HepG2 (cell line): Measurements from ENCODE around the gene BORCS5. TPM values are rescaled to one million over a fixed set of nuclear protein-coding genes. Genes with fewer than 3 reads are reported as not detected.

Source experiments
- CEBPB ChIP-seq: IDR thresholded peaks from 2 replicates; pipeline ENCODE4 v1.6.1; 2011; ENCODE audit warnings: low read depth, low read length, improper control_type of control experiment, borderline replicate concordance
- CREB1 ChIP-seq, 2 experiments: fragments of 450-650 bp in 1 of 2; IDR thresholded peaks; 2 replicates each; pipeline ENCODE4 v1.6.1; 2016 to 2017; ENCODE audit warnings: control low read depth in 1 of 2, mild to moderate bottlenecking in 1 of 2, missing compliant biosample characterization in 1 of 2, missing genetic modification characterization in 1 of 2
- FOSL1 ChIP-seq: sonication (generic); formaldehyde crosslinking; IDR thresholded peaks from 2 replicates; pipeline ENCODE4 v1.9.0; 2021; ENCODE audit warnings: missing genetic modification reagents, borderline replicate concordance
- HIVEP1 ChIP-seq: sonication (generic); formaldehyde crosslinking; IDR thresholded peaks from 2 replicates; pipeline ENCODE4 v1.4.0; 2020; ENCODE audit warnings: mild to moderate bottlenecking, missing genetic modification reagents
- HNRNPH1 ChIP-seq: fragments of 200-400 bp; formaldehyde crosslinking; optimal IDR thresholded peaks from 2 replicates; pipeline ENCODE3; 2017; ENCODE audit warnings: mild to moderate bottlenecking, low read depth, low read length
- JUN ChIP-seq: sonication (generic); formaldehyde crosslinking; IDR thresholded peaks from 2 replicates; pipeline ENCODE4 v1.4.0; 2020; ENCODE audit warnings: mild to moderate bottlenecking, missing genetic modification reagents
- PAWR ChIP-seq: sonication (generic); formaldehyde crosslinking; IDR thresholded peaks from 2 replicates; pipeline ENCODE4 v1.4.0; 2020; ENCODE audit warnings: missing genetic modification reagents, mild to moderate bottlenecking, borderline replicate concordance
- RBFOX2 ChIP-seq: fragments of 200-400 bp; formaldehyde crosslinking; IDR thresholded peaks from 2 replicates; pipeline ENCODE4 v1.6.1; 2017; ENCODE audit warnings: low read depth, mild to moderate bottlenecking, low read length
- TAF15 ChIP-seq: fragments of 200-400 bp; formaldehyde crosslinking; IDR thresholded peaks from one replicate; pipeline ENCODE4 v1.6.1; 2018; ENCODE audit warnings: mild to moderate bottlenecking, low read depth, low read length; ENCODE audit not compliant: poor library complexity, severe bottlenecking
- TARDBP ChIP-seq: sonication (generic); formaldehyde crosslinking; IDR thresholded peaks from 2 replicates; pipeline ENCODE4 v1.8.0; 2022; ENCODE audit warnings: mild to moderate bottlenecking, missing genetic modification reagents
- ZBTB21 ChIP-seq: sonication (generic); formaldehyde crosslinking; IDR thresholded peaks from 2 replicates; pipeline ENCODE4 v1.4.0; 2020; ENCODE audit warnings: missing genetic modification reagents
- ZBTB38 ChIP-seq: sonication (generic); formaldehyde crosslinking; IDR thresholded peaks from 2 replicates; pipeline ENCODE4 v1.5.1; 2020; ENCODE audit warnings: mild to moderate bottlenecking, missing genetic modification reagents
- ZFP90 ChIP-seq: sonication (generic); formaldehyde crosslinking; IDR thresholded peaks from 2 replicates; pipeline ENCODE4 v1.8.0; 2022; ENCODE audit warnings: missing genetic modification reagents, mild to moderate bottlenecking, inconsistent platforms, borderline replicate concordance
- ZFYVE20 ChIP-seq: sonication (generic); formaldehyde crosslinking; IDR thresholded peaks from 2 replicates; pipeline ENCODE4 v1.8.0; 2023; ENCODE audit warnings: low read depth, mild to moderate bottlenecking, moderate library complexity, missing genetic modification reagents, borderline replicate concordance
- ZNF253 ChIP-seq: sonication (generic); formaldehyde crosslinking; IDR thresholded peaks from 2 replicates; pipeline ENCODE4 v1.8.0; 2022; ENCODE audit warnings: mild to moderate bottlenecking, missing genetic modification reagents, borderline replicate concordance
- ZNF282 ChIP-seq: fragments of 450-650 bp; IDR thresholded peaks from 2 replicates; pipeline ENCODE4 v1.6.1; 2018; ENCODE audit not compliant: partially characterized antibody
- polyA plus RNA-seq, 8 experiments: library from polyadenylated mRNA; depleted of rRNA in 3 of 8; stranded (reverse) in 7 of 8; unstranded in 1 of 8; fragments of >200 nt; fragmentation: Illumina TruSeq in 4 of 8; extraction: Trizol in 4 of 8; gene quantifications; 2 replicates each; pipeline versions ENCODE4 v1.2.1 to v1.2.3, GENCODE V29; 2011 to 2016; ENCODE audit warnings: low read depth in 4 of 8, missing spikeins in 1 of 8, mixed read lengths in 1 of 8; ENCODE audit not compliant: insufficient read depth in 1 of 8
- total RNA-seq, 5 experiments: library from RNA; depleted of rRNA; stranded (reverse); fragments of >200 nt; fragmentation: Illumina TruSeq; extraction: Trizol; gene quantifications; 2 replicates each; pipeline ENCODE4 v1.2.3, GENCODE V29; 2016; ENCODE audit warnings: low read depth in 1 of 5
- TF ChIP-seq, protein P1 (sequence below): sonication (generic); formaldehyde crosslinking; IDR thresholded peaks from 2 replicates; pipeline ENCODE4 v1.4.0; 2020; ENCODE audit warnings: mild to moderate bottlenecking, missing genetic modification reagents
- TF ChIP-seq, protein P2 (sequence below): sonication (generic); formaldehyde crosslinking; IDR thresholded peaks from 2 replicates; pipeline ENCODE4 v1.5.0; 2020; ENCODE audit warnings: missing genetic modification reagents
- TF ChIP-seq, protein P3 (sequence below): IDR thresholded peaks from 2 replicates; pipeline ENCODE4 v1.6.1; 2012; ENCODE audit warnings: low read length, improper control_type of control experiment
- TF ChIP-seq, protein P4 (sequence below): sonication (generic); formaldehyde crosslinking; IDR thresholded peaks from 2 replicates; pipeline ENCODE4 v1.5.1; 2020; ENCODE audit warnings: mild to moderate bottlenecking, missing genetic modification reagents, moderate library complexity

Gene BORCS5
- total and polyA plus RNA-seq, 2 of the 13 experiments (the other 11 are each of a cell fraction or from before 2014, with no cell fraction given) = 3.9 to 4.7 TPM

DNA sequence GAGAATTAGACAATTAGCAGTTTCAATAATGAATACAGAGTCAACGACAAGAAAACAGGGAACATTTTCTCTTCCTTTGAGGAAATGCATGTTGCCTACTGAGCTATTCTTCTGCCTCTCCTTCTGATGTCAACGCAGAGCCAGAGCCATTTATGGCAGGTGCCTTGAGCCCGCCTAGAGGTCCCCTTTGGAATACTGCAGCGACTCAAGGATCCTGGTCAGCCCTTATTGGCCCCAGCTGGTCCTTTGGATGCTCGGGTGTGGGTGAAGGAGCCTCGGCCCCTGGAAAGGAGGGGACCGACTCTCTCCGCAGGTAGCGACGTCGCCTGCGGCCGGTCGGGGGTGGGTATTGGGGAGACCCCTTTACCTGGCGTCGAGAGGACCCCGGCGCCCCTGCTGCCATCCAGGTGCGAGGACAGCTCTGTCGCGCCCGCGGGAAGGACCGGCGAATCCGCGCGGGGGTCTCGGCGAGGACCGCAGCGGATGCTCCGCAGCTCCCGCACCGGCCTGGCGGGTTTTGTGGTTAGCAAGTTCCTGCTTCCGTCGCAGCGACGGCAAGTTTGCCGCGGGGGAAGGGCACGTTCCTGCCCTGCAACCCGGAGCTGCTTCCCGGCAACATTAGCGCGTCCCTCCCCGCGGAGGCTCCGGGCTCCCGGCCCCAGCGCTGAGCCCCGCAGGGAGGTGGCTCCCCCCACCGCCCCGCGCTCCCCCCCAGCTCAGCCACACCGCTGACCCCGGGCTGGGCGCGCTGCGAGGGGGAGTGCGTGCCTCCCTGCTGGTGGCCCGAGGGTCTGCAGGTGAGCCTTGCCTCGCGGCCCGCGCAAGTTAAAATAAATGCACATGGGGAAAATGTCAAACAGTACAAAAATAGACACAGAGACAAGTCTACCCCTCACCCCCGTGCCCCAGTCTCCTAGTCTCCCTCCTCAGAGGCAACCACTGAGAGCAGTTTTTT, 6.9 kb upstream of the BORCS5 start, which contains the start of gene MANSC1 (continued):
- no peak for TF ChIP-seq ZBTB21 (CRISPR knock-in tag)
- no peak for TF ChIP-seq JUN (CRISPR knock-in tag)
- TF ChIP-seq ZNF282 = no peak
- TF ChIP-seq HIVEP1 (CRISPR knock-in tag) = no peak
- TF ChIP-seq TARDBP = peak; percentile 17; the same call in 1 of the 2 replicates
- no peak for TF ChIP-seq PAWR (CRISPR knock-in tag)
- TF ChIP-seq ZFYVE20 (CRISPR knock-in tag) = no peak
- TF ChIP-seq CEBPB = no peak
- no peak for TF ChIP-seq CREB1 (IDR thresholded peaks at IDR 0.05)
- no peak for TF ChIP-seq CREB1 (CRISPR knock-in tag; IDR thresholded peaks at IDR 0.05)
- TF ChIP-seq FOSL1 (CRISPR knock-in tag) = no peak
- TF ChIP-seq, protein P1, sequence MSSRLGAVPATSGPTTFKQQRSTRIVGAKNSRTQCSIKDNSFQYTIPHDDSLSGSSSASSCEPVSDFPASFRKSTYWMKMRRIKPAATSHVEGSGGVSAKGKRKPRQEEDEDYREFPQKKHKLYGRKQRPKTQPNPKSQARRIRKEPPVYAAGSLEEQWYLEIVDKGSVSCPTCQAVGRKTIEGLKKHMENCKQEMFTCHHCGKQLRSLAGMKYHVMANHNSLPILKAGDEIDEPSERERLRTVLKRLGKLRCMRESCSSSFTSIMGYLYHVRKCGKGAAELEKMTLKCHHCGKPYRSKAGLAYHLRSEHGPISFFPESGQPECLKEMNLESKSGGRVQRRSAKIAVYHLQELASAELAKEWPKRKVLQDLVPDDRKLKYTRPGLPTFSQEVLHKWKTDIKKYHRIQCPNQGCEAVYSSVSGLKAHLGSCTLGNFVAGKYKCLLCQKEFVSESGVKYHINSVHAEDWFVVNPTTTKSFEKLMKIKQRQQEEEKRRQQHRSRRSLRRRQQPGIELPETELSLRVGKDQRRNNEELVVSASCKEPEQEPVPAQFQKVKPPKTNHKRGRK (CRISPR knock-in tag) = no peak
- TF ChIP-seq, protein P2, sequence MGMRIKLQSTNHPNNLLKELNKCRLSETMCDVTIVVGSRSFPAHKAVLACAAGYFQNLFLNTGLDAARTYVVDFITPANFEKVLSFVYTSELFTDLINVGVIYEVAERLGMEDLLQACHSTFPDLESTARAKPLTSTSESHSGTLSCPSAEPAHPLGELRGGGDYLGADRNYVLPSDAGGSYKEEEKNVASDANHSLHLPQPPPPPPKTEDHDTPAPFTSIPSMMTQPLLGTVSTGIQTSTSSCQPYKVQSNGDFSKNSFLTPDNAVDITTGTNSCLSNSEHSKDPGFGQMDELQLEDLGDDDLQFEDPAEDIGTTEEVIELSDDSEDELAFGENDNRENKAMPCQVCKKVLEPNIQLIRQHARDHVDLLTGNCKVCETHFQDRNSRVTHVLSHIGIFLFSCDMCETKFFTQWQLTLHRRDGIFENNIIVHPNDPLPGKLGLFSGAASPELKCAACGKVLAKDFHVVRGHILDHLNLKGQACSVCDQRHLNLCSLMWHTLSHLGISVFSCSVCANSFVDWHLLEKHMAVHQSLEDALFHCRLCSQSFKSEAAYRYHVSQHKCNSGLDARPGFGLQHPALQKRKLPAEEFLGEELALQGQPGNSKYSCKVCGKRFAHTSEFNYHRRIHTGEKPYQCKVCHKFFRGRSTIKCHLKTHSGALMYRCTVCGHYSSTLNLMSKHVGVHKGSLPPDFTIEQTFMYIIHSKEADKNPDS (CRISPR knock-in tag) = no peak
- peak; percentile 52; the same call in 1 of the 2 replicates for TF ChIP-seq ZFP90 (CRISPR knock-in tag)
- no peak for TF ChIP-seq TAF15
- TF ChIP-seq HNRNPH1 = no peak
- TF ChIP-seq ZNF253 (CRISPR knock-in tag) = peak; percentile 74; the same call in 1 of the 2 replicates
- TF ChIP-seq ZBTB38 (CRISPR knock-in tag) = peak; percentile 73
- TF ChIP-seq, protein P3, sequence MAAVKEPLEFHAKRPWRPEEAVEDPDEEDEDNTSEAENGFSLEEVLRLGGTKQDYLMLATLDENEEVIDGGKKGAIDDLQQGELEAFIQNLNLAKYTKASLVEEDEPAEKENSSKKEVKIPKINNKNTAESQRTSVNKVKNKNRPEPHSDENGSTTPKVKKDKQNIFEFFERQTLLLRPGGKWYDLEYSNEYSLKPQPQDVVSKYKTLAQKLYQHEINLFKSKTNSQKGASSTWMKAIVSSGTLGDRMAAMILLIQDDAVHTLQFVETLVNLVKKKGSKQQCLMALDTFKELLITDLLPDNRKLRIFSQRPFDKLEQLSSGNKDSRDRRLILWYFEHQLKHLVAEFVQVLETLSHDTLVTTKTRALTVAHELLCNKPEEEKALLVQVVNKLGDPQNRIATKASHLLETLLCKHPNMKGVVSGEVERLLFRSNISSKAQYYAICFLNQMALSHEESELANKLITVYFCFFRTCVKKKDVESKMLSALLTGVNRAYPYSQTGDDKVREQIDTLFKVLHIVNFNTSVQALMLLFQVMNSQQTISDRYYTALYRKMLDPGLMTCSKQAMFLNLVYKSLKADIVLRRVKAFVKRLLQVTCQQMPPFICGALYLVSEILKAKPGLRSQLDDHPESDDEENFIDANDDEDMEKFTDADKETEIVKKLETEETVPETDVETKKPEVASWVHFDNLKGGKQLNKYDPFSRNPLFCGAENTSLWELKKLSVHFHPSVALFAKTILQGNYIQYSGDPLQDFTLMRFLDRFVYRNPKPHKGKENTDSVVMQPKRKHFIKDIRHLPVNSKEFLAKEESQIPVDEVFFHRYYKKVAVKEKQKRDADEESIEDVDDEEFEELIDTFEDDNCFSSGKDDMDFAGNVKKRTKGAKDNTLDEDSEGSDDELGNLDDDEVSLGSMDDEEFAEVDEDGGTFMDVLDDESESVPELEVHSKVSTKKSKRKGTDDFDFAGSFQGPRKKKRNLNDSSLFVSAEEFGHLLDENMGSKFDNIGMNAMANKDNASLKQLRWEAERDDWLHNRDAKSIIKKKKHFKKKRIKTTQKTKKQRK = no peak
- TF ChIP-seq RBFOX2 = peak; percentile 75
- TF ChIP-seq, protein P4, sequence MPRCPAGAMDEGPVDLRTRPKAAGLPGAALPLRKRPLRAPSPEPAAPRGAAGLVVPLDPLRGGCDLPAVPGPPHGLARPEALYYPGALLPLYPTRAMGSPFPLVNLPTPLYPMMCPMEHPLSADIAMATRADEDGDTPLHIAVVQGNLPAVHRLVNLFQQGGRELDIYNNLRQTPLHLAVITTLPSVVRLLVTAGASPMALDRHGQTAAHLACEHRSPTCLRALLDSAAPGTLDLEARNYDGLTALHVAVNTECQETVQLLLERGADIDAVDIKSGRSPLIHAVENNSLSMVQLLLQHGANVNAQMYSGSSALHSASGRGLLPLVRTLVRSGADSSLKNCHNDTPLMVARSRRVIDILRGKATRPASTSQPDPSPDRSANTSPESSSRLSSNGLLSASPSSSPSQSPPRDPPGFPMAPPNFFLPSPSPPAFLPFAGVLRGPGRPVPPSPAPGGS (CRISPR knock-in tag) = no peak
